ENCODE results near the gene TBC1D5.

DNA sequence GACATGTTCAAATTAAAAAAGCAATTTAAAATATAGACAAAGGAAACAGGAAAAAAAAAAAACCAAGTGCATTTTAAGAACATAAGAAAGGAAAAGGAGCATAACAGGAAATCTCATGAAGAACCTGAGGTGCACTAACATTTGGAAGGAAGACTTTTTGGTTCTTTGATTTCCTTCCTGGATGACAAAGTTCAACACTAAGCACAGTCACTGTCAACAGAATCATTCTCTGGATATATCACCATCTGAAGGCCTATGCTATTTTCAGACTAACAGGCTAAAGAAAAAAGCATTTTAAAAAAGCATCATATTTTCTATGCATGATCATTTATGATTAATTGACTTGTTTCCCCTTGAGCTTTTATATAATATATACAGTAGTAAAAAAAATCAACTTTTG is 508.0 kb downstream of the TBC1D5 start:
- TF ChIP-seq, protein P1, sequence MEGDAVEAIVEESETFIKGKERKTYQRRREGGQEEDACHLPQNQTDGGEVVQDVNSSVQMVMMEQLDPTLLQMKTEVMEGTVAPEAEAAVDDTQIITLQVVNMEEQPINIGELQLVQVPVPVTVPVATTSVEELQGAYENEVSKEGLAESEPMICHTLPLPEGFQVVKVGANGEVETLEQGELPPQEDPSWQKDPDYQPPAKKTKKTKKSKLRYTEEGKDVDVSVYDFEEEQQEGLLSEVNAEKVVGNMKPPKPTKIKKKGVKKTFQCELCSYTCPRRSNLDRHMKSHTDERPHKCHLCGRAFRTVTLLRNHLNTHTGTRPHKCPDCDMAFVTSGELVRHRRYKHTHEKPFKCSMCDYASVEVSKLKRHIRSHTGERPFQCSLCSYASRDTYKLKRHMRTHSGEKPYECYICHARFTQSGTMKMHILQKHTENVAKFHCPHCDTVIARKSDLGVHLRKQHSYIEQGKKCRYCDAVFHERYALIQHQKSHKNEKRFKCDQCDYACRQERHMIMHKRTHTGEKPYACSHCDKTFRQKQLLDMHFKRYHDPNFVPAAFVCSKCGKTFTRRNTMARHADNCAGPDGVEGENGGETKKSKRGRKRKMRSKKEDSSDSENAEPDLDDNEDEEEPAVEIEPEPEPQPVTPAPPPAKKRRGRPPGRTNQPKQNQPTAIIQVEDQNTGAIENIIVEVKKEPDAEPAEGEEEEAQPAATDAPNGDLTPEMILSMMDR (IDR thresholded peaks at IDR 0.05): no peak
- TF ChIP-seq, protein P2, sequence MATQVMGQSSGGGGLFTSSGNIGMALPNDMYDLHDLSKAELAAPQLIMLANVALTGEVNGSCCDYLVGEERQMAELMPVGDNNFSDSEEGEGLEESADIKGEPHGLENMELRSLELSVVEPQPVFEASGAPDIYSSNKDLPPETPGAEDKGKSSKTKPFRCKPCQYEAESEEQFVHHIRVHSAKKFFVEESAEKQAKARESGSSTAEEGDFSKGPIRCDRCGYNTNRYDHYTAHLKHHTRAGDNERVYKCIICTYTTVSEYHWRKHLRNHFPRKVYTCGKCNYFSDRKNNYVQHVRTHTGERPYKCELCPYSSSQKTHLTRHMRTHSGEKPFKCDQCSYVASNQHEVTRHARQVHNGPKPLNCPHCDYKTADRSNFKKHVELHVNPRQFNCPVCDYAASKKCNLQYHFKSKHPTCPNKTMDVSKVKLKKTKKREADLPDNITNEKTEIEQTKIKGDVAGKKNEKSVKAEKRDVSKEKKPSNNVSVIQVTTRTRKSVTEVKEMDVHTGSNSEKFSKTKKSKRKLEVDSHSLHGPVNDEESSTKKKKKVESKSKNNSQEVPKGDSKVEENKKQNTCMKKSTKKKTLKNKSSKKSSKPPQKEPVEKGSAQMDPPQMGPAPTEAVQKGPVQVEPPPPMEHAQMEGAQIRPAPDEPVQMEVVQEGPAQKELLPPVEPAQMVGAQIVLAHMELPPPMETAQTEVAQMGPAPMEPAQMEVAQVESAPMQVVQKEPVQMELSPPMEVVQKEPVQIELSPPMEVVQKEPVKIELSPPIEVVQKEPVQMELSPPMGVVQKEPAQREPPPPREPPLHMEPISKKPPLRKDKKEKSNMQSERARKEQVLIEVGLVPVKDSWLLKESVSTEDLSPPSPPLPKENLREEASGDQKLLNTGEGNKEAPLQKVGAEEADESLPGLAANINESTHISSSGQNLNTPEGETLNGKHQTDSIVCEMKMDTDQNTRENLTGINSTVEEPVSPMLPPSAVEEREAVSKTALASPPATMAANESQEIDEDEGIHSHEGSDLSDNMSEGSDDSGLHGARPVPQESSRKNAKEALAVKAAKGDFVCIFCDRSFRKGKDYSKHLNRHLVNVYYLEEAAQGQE (IDR thresholded peaks at IDR 0.05; ENCODE audit: insufficient read depth in 1 of 2, low read depth in 2 of 2, low read length in 1 of 2): no peak
- TF ChIP-seq SIN3A (IDR thresholded peaks at IDR 0.05; ENCODE audit: borderline replicate concordance, insufficient read depth, low read depth, low read length): no peak

Data from Panc1 (cell line).